GM21526 (cell line): ENCODE results near the gene TMC7.
"Not testable (repeated sequence)": the region's sequence is repeated elsewhere in the genome, so short reads cannot be mapped to it uniquely, and the experiment has no call there.

Experiments used
- ATAC-seq: cut with Tn5 transposase; IDR thresholded peaks from one replicate; pipeline ENCODE4 v1.9.1; 2021; ENCODE audit warnings: moderate library complexity; ENCODE audit not compliant: unreplicated experiment, low FRiP score

Gene TMC7

DNA sequence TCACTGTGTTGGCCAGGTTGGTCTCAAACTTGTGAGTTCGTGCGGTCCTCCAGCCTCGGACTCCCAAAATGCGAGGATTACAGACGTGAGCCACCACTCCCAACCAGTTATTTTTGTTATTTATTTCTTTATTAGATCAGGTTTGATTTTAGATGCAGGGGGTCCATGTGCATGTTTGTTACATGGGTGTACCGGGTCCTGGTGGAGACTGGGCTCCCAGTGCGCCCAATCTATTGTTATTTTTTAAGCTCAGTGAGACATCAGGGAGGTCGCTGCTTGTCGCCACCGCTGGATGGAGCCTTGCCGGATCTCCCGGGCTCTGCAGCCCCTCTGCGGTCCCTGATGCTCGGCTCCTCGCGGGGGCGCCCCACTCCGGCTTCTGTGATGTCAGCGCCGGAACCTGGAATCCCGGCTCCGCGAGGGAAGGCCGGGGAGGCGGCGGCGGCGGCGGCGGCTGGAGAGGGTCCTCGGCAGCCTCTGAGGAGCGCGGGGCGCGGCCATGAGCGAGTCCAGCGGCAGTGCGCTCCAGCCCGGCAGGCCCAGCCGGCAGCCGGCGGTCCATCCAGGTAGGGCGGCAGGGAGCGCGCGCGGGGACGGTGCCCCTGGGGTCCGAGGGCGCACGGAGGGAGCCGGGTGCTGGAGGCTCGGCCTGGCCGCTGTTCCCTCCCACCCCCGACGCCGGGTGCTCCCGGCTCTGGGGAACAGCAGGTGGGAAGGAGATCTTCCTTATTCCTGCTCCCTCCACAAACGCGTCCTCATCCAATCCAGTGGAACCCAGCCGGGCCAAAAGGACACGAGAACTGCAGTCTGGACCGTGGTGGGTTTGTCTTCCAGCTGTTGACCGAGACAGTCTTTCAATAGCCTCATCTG lies at the start of gene TMC7:
Gene TMC7 (plus strand): TSS at position 370 of the 870 bp plus-strand sequence. CDS start 130 bp downstream, at position 500.
- no peak for ATAC-seq

DNA sequence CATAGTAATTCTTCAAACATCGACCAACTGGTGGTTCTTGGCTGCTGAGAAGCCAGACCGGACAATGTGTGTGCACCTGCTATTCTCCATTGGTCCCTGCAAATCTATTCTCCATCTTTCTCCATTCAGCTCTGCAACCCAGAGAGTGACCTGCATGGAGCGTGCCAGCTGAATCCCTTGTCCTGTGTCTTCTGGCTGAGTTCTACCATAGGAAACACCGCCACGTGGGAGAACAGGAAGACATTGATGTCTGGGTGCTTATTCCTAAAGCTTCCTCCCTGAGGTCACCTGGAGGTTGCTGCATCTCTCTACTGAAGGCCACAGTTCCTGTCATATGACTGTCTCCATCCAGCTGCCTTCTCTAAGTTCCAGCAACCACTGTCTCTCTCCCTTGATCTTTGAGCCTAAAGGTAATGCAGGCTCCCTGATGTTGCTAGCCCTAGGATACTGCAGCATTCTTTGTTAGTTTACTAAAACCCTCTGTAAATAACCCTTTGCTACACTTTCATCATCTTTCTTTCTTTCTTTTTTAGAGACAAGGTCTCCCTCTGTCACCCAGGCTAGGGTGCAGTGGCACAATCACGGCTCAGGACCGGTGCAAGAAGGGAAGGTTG lies 46.9 kb upstream of the TMC7 start:
- ATAC-seq = no peak

DNA sequence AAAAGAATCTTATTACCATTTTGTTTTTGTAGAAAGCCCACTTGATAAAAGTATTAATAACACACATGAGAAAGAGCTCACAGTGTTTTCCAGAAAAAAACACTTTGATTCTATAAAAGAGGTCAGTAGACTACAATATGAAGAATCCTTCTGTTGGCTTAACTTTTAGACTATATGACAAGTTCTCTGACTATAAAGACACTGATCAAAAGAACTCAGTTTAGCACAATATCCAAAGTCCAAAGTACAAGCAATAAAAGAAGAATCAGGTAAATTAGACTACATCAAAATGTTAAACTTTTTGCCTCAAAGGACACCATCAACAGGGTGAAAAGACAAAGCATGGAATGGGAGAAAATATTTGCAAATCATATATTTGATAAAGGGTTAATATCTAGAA lies 46.3 kb upstream of the TMC7 start:
- no peak for ATAC-seq

DNA sequence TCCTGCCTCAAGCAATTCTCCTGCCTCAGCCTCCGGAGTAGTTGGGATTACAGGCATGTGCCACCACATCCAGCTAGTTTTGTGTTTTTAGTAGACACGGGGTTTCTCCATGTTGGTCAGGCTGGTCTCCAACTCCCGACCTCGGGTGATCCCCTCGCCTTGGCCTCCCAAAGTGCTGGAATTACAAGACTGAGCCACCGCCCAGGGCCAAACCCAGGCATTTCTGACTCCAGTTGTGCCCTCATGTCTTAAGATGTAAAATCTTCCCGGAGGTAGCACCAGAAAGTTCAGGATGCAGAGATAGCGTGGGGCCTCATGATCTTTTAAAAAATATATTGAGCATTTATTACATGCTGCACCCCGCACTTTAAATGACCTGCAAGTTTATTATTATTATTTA lies 44.7 kb upstream of the TMC7 start:
- ATAC-seq = no peak

DNA sequence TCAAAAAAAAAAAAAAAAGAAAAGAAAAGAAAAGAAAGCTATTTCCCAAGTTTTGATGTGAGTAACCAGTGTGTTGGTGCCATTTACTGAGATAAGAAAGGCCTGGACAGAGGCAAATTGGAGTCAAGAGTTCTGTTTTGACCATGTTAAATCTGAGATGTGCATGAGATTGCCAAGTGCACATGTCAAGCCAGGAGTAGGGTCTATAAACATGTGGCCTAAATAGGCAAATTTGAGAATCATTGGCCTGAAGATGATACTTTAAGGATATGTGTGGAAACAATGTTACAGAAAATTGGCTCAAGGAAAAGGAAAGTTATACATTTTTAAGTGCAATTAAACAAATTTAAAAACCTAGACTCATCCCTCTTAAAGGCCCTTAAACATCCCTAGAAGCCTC lies 42.3 kb upstream of the TMC7 start:
- no peak for ATAC-seq

DNA sequence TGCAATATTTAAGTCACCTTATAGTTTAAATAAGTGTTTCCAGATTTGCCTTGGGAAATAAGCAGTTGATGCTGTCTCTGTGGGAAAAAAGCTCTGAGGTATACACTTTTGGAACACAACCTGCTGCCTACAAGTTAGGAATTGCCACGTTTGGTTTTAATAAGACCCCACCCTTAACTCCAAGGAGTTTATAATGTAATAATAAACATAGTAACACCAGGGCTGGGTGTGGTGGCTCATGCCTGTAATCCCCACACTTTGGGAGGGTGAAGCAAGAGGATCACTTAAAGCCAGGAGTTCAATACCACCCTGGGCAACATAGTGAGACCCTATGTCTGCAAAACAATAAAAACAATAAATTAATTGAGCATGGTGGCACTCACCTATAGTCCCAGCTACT lies 41.7 kb upstream of the TMC7 start:
- ATAC-seq = no peak

DNA sequence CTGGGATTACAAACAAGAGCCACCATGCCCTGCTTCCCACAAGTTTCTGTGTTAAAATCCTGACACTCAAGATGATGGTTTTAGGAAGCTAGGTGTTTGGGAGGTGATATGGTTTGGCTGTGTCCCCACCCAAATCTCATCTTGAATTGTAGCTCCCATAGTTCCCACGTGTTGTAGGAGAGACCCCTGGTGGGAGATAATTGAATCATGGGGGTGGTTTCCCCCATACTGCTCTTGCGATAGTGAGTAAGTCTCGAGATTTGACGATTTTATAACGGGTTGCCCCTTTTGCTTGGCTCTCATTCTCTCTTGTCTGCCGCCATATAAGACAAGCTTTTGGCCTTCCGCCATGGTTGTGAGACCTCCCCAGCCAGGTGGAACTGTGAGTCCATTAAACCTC lies 40.3 kb upstream of the TMC7 start:
- no peak for ATAC-seq

DNA sequence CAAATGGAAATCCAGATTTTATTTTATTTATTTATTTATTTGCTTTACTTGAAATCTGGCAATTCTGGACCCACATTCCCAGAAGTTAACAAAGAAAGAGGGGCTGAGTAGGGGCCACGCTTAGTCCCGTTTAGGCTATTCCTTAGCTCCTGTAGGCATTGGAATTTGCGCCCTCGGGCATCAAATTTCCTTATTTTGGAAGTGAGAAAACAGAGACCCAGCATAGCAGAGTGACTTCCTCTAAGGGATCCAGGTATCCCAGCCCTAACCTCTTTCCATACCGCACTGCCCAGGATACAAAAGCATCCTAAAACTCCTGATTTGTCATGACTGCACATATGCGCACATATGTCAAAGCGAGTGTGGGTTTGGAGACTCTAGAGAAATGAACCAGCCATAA lies 38.5 kb upstream of the TMC7 start:
- ATAC-seq = no peak

DNA sequence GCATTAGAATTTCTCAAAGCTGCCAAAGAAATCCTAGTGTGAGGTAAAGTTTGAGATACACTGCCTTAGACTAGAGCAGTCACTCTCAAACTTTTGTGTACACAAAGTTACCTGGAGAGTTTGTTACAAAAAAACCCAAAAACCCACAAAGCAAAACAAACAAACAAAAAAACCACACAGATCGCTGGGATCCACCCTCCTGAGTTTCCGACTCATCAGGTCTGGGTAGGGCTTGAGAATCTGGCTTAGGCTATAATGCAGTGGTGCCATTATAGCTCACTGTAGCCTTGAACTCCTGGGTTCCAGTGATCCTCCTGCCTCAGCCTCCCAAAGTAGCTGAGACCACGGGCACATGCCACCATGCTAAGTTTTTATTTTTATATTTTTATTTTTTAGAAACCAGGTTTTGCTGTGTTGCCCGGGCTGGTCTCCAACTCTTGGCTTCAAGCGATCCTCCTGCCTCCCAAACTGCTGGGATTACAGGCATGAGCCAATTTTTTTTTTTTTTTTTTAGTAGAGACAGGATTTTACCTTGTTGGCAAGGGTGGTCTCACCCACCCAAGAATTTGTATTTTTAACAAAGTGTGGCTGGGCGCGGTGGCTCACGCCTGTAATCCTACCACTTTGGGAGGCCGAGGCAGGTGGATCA lies 35.2 kb upstream of the TMC7 start:
- ATAC-seq = no peak

DNA sequence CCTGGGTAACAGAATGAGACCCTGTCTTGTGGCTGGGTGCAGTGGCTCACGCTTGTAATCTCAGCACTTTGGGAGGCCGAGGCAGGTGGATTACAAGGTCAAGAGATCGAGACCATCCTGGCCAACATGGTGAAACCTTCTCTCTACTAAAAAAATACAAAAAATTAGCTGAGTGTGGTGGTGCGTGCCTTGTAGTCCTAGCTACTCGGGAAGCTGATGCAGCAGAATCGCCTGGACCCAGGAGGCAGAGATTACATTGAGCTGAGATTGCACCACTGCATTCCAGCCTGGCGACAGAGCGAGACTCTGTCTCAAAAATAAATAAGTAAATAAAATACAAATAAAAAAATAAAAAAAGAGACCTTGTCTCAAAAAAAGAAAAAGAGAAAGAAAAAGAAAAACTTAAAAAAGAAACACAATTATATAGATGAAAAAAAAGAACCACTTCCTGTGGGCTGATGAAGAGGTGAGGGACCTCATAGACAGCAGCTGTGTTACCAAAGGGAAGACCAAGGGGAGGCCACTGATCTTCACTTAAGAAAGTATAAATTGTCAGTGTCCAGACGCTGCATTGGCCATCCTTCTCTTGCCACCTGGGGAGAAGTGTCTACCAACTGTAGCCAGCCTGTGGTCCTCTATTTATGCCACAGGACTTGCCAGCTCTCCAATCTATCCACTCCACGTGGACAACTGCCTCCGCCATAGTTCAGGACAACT lies 33.1 kb upstream of the TMC7 start:
- ATAC-seq = no peak

DNA sequence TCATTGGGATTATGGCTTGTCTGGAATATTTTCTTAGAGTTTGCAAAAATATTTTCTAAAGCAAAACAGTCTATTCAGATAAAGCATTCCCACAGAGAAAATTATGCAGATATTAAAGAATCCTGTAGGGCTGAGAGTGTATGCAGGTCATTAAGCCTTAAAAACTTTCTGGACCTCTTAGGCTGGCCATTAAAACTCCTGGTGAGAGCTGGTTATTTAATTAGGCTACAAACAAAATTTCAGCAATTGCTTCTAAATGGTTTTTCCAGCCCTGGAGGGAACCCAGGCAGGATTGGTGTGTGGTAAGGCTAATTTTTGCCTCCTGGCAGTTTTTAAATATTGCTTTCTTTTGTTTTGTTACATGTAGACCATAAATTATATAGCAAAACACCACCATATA lies 30.2 kb upstream of the TMC7 start:
- ATAC-seq = no peak

DNA sequence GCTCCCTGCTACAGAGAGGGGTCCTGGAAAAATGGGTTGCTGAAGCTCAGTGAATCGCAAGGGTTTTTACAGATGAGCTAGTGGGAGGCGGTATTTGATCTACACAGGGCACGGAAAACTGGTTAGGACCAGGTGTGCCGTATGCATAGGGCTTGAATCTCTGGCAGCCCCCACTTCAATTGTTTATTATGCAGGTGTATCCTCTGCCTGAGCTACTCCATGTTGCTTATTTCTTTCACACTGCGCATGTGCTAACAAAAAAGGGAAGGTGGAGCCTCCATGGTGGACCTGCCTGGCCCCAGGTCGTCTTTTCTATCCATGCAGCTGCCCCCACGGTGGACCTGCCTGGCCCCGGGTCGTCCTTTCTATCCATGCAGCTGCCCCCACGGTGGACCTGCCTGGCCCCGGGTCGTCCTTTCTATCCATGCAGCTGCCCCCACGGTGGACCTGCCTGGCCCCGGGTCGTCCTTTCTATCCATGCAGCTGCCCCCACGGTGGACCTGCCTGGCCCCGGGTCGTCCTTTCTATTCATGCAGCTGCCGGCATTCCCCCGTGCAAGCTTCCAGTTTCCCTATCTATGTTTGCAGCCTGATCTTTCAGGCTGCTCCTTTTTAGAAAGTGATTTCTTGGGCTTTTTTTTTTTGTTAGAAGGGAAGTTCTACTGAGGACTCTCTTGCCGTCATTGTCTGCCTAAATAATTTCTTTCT lies 27.7 kb upstream of the TMC7 start:
- ATAC-seq = not testable (repeated sequence)

DNA sequence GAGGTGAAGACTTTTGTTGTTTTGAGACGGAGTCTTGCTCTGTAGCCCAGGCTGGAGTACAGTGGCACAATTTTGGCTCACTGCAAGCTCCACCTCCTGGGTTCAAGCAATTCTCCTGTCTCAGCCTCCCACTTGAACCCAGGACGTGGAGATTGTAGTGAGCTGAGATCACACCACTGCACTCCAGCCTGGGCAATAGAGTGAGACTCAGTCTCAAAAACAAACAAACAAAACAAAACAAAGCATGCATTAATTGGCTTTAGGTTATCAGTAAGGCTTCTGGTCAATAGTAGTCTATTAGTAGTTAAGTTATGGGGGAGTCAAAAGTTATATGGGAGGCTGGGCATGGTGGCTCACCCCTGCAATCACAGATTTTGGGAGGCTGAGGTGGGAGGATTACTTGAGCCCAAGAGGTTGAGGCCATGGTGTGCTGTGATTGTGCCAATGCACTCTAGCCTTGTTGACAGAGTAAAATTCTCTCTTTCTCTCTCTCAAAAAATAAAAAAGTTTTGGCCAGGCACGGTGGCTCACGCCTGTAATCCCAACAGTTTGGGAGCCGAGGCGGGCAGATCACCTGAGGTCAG lies 27.0 kb upstream of the TMC7 start:
- not testable (repeated sequence) for ATAC-seq

DNA sequence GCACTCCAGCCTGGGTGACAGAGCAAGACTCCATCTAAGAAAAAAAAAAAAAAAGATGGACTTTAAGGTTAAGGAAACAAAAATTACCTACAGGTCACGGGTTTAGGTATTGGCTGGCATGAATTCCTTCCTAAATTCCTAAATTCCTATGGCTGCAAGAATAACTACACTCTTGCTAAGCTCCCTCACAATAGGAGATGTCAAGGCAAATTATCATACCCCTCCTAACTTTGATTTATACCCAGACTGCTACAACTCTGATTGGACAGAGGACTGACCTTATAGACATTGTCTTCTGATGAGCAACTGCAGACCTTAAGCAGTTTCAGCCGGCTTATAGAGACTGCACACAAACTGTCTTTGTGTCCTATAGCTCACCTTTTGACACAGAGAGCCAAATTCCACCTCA lies 25.1 kb upstream of the TMC7 start:
- ATAC-seq = no peak

DNA sequence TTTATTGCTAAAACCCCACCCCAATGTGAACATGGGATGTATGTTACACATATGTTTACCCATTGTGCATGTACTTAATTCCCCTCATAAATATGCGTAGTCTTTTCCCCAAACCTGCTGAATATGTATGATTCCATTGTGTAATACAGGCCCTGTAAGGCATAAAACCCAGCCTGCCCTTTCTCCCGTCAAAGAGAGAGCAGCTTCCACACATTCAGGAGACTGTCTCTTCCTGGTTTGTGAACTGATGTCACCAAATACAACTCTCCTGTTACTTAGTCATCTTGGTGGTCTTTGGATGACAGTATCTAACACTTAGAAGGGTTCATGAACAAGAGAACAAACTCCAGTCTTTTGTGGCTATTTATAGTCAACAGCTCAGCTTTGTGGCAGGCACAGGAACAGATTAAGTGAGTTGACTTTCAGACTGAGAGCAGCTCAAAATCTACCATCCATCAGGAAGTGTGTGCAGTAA lies 24.7 kb upstream of the TMC7 start:
- ATAC-seq = no peak

DNA sequence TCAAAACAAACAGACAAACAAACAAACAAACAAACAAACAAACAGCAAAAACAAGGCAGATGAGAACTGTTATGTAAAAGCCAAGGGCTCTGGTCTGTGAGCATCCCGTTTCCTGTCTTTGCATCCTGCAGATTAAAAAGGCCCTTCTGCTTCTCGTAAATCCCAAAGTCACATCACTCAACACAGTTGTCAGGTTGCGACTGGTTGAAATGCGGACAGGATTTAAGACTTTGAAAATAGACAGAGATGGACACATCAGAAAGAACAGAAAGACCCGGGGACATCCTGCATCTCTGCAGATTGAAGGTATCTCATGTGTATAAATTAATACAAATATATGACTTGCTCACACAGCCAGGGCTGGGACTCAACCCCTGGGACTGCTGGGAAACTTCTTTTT lies 18.2 kb upstream of the TMC7 start:
- no peak for ATAC-seq

DNA sequence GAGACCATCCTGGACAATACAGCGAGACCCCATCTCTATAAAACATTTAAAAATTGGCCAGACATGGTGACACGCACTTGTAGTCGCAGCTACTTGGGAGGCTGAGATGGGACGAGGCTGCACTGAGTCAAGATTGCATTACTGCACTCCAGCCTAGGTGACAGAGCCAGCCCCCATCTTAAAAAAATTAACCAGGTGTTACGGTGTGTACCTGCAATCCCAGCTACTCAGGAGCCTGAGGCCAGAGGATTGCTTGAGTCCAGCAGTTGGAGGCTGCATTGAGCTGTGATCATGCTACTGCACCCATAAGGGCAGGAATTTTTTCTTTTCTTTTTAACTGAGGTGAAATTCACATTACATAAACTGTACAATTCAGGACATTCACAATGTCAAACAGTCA lies 16.9 kb upstream of the TMC7 start:
- ATAC-seq = no peak

DNA sequence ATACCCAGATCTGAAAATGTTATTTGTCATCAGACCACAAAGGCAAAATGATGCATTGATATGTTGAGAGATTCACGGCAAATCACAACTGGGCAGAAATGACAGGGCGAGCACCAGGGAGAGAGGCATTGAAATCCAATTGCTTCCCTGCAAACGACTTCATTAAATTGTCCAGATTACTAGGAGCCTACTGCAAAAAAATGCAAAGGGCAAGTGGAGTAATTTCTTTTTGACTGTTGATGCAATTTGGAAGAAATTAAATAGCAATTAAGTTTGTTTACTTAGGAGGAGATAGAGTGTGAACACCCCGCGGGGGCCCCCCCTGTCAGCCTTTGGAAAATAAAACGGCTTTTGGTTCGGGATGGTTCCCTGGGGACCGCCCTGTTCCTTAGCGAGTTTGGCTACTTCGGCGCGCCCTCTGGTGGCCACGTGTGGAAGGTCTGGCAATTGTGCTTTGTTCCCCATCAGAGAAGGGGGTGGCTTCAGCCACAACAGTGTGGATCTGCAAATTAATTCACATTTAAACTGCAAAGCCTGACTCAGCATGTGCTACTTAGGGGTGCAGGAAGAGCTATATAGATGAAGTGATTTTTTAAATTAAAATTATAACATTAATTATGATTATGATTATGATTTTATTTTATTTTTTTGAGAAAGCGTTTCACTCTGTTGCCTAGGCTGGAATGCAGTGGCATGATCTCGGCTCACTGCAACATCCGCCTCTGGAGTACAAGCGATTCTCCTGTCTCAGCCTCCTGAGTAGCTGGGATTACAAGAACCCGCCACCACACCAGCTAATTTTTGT lies 14.5 kb upstream of the TMC7 start:
- ATAC-seq = no peak

DNA sequence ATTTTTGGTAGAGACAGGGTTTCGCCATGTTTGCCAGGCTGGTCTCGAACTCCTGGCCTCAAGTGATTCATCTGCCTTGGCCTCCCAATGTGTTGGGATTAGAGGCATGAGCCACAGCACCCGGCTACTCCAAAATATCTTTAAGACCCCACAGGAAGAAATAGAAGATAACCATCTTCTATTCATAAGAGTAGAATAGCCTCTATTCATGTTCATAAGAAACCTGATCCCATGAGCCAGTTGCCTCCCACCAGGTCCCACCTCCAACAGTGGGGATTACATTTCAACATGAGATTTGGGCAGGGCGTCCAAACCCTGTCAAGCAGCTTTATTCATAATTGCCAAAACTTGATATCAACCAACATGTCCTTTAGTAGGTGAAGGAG lies 13.9 kb upstream of the TMC7 start:
- ATAC-seq = no peak
